ENCODE data around the gene TMEM52B.
"Not testable (repeated sequence)": the region's sequence is repeated elsewhere in the genome, so short reads cannot be mapped to it uniquely, and the experiment has no call there.

TMEM52B gene

GRCh38 chr12:10220398-10221077 is 41.7 kb downstream of the TMEM52B start:
- no peak for TF ChIP-seq CTCF (IDR thresholded peaks at IDR 0.05; ENCODE audit: low read depth, low read length, missing control alignments)
- no peak overlapping the region for H3K4me3 ChIP-seq (ENCODE audit: low read depth, low read length)
- no peak for DNase-seq (ENCODE audit: low read depth)
- in situ Hi-C loops (cut with HindIII; ENCODE audit: low sequenced_read_pairs), result no loop called here

- no peak for TF ChIP-seq CTCF (IDR thresholded peaks at IDR 0.05; ENCODE audit: low read depth, low read length, missing control alignments)
- no peak for DNase-seq (ENCODE audit: low read depth)
- in situ Hi-C loops (cut with HindIII; ENCODE audit: low sequenced_read_pairs), result no loop called here
- H3K4me3 ChIP-seq (ENCODE audit: low read depth, low read length), result no peak overlapping the region
Measured at GRCh38 chr12:10221846-10222245, 43.0 kb downstream of the TMEM52B start.

- H3K4me3 ChIP-seq (ENCODE audit: low read depth, low read length), result no peak overlapping the region
- no peak for DNase-seq (ENCODE audit: low read depth)
- no peak for TF ChIP-seq CTCF (IDR thresholded peaks at IDR 0.05; ENCODE audit: low read depth, low read length, missing control alignments)
- in situ Hi-C loops (cut with HindIII; ENCODE audit: low sequenced_read_pairs), result no loop called here
Measured at GRCh38 chr12:10223208-10223607, 44.4 kb downstream of the TMEM52B start.

GRCh38 chr12:10225426-10225825 is 46.6 kb downstream of the TMEM52B start:
- in situ Hi-C loops (cut with HindIII; ENCODE audit: low sequenced_read_pairs), result loop anchor here (5.0 kb wide), 1 partner anchor 63 kb away; no protein-coding TSS in a partner anchor
- H3K4me3 ChIP-seq (ENCODE audit: low read depth, low read length); DNase-seq (ENCODE audit: low read depth): not testable (repeated sequence)

- in situ Hi-C loops (cut with HindIII; ENCODE audit: low sequenced_read_pairs), result loop anchor here (5.0 kb wide), 1 partner anchor 64 kb away; no protein-coding TSS in a partner anchor
- no peak overlapping the region for H3K4me3 ChIP-seq (ENCODE audit: low read depth, low read length)
- no peak for TF ChIP-seq CTCF (IDR thresholded peaks at IDR 0.05; ENCODE audit: low read depth, low read length, missing control alignments)
- no peak for DNase-seq (ENCODE audit: low read depth)
Measured at GRCh38 chr12:10226086-10226485, 47.3 kb downstream of the TMEM52B start.

GRCh38 chr12:10226731-10227130 is 47.9 kb downstream of the TMEM52B start:
- H3K4me3 ChIP-seq (ENCODE audit: low read depth, low read length), result no peak overlapping the region
- no peak for TF ChIP-seq CTCF (IDR thresholded peaks at IDR 0.05; ENCODE audit: low read depth, low read length, missing control alignments)
- in situ Hi-C loops (cut with HindIII; ENCODE audit: low sequenced_read_pairs), result loop anchor here (5.0 kb wide), 1 partner anchor 64 kb away; no protein-coding TSS in a partner anchor
- DNase-seq (ENCODE audit: low read depth), result no peak

- DNase-seq (ENCODE audit: low read depth), result no peak
- no peak overlapping the region for H3K4me3 ChIP-seq (ENCODE audit: low read depth, low read length)
- TF ChIP-seq CTCF (IDR thresholded peaks at IDR 0.05; ENCODE audit: low read depth, low read length, missing control alignments), result no peak
- in situ Hi-C loops (cut with HindIII; ENCODE audit: low sequenced_read_pairs), result loop anchor here (5.0 kb wide), 1 partner anchor 65 kb away; no protein-coding TSS in a partner anchor
Measured at GRCh38 chr12:10227648-10228047, 48.8 kb downstream of the TMEM52B start.

All from astrocyte of the cerebellum (primary cell).